HEK293 (cell line): ENCODE data around the gene IRF8.

Source experiments
- CTCF ChIA-PET: fragments of 350-600 bp; formaldehyde crosslinking; extraction: SDS; loops from one replicate; lab custom pipeline; 2021; ENCODE audit warnings: antibody characterized with exemption; lab: Yijun Ruan, JAX
- POLR2A ChIA-PET: fragments of 300-600 bp; formaldehyde crosslinking; extraction: SDS; loops from one replicate; lab custom pipeline; 2020; ENCODE audit warnings: antibody characterized with exemption, inconsistent platforms; lab: Yijun Ruan, JAX
- H3K27ac ChIP-seq: fragments of 200-500 bp; sonication (Bioruptor generic); 2 replicates; pipeline ENCODE4 v1.5.1; 2014; ENCODE audit warnings: low read depth, low read length, control low read depth, inconsistent platforms; ENCODE audit errors: extremely low read depth
- H3K36me3 ChIP-seq, 2 experiments: fragments of 200-500 bp in 1 of 2; sonication (Bioruptor generic) in 1 of 2; 1 replicate in 1 of 2; 2 replicates in 1 of 2; pipeline ENCODE4 v1.5.1; 2014 to 2017; ENCODE audit warnings: inconsistent platforms in 2 of 2, low read length in 2 of 2; ENCODE audit not compliant: control insufficient read depth in 2 of 2, insufficient read depth in 1 of 2
- H3K4me1 ChIP-seq: fragments of 200-500 bp; sonication (Bioruptor generic); 2 replicates; pipeline ENCODE4 v1.5.1; 2014; ENCODE audit warnings: mild to moderate bottlenecking, low read length, inconsistent platforms; ENCODE audit not compliant: control insufficient read depth, insufficient read depth
- H3K4me3 ChIP-seq: 2 replicates; pipeline ENCODE4 v1.5.1; 2011; ENCODE audit warnings: low read depth, mild to moderate bottlenecking, control low read depth, low read length, moderate library complexity
- H3K9me3 ChIP-seq: fragments of 200-500 bp; sonication (Bioruptor generic); 2 replicates; pipeline ENCODE4 v1.5.1; 2014; ENCODE audit warnings: low read depth, low read length, inconsistent platforms; ENCODE audit not compliant: control insufficient read depth, insufficient read depth
- GLI4 ChIP-seq: fragments of 450-650 bp; formaldehyde crosslinking; IDR thresholded peaks from 2 replicates; pipeline ENCODE4 v1.5.1; 2016; ENCODE audit warnings: missing biosample characterization, missing genetic modification characterization
- OSR2 ChIP-seq: fragments of 450-650 bp; formaldehyde crosslinking; IDR thresholded peaks from 2 replicates; pipeline ENCODE4 v1.5.1; 2016; ENCODE audit warnings: missing biosample characterization, missing genetic modification characterization
- ZBTB48 ChIP-seq: fragments of 450-650 bp; formaldehyde crosslinking; IDR thresholded peaks from 2 replicates; pipeline ENCODE4 v1.5.1; 2016; ENCODE audit warnings: missing biosample characterization, missing genetic modification characterization
- ZFHX2 ChIP-seq: fragments of 450-650 bp; formaldehyde crosslinking; conservative IDR thresholded peaks from 2 replicates; pipeline ENCODE4 v1.5.1; 2016; ENCODE audit warnings: missing biosample characterization, missing genetic modification characterization
- ZFP3 ChIP-seq: fragments of 450-650 bp; formaldehyde crosslinking; IDR thresholded peaks from 2 replicates; pipeline ENCODE4 v1.5.1; 2016; ENCODE audit warnings: low read depth, missing biosample characterization, missing genetic modification characterization
- ZFP37 ChIP-seq: fragments of 450-650 bp; formaldehyde crosslinking; IDR thresholded peaks from 2 replicates; pipeline ENCODE4 v1.5.1; 2016; ENCODE audit warnings: missing biosample characterization, missing genetic modification characterization
- ZFP69B ChIP-seq: fragments of 450-650 bp; formaldehyde crosslinking; IDR thresholded peaks from 2 replicates; pipeline ENCODE4 v1.5.1; 2016; ENCODE audit warnings: missing biosample characterization, missing genetic modification characterization
- ZIC2 ChIP-seq: fragments of 450-650 bp; formaldehyde crosslinking; IDR thresholded peaks from 2 replicates; pipeline ENCODE4 v1.5.1; 2016; ENCODE audit warnings: missing biosample characterization, missing genetic modification characterization
- ZNF138 ChIP-seq: fragments of 450-650 bp; formaldehyde crosslinking; IDR thresholded peaks from 2 replicates; pipeline ENCODE4 v1.5.1; 2016; ENCODE audit warnings: missing biosample characterization, missing genetic modification characterization, borderline replicate concordance
- ZNF146 ChIP-seq: fragments of 450-650 bp; formaldehyde crosslinking; IDR thresholded peaks from 2 replicates; pipeline ENCODE4 v1.5.1; 2016; ENCODE audit warnings: missing biosample characterization, missing genetic modification characterization
- ZNF2 ChIP-seq: fragments of 450-650 bp; formaldehyde crosslinking; IDR thresholded peaks from 2 replicates; pipeline ENCODE4 v1.5.1; 2016; ENCODE audit warnings: missing biosample characterization, missing genetic modification characterization
- ZNF302 ChIP-seq: fragments of 450-650 bp; formaldehyde crosslinking; IDR thresholded peaks from 2 replicates; pipeline ENCODE4 v1.5.1; 2016; ENCODE audit warnings: missing biosample characterization, missing genetic modification characterization, low read depth
- ZNF350 ChIP-seq: fragments of 450-650 bp; formaldehyde crosslinking; IDR thresholded peaks from 2 replicates; pipeline ENCODE4 v1.5.0; 2017; ENCODE audit warnings: missing biosample characterization, mild to moderate bottlenecking, missing genetic modification characterization
- ZNF354C ChIP-seq: fragments of 450-650 bp; formaldehyde crosslinking; IDR thresholded peaks from 2 replicates; pipeline ENCODE4 v1.5.1; 2016; ENCODE audit warnings: missing biosample characterization, missing genetic modification characterization, low read depth, borderline replicate concordance
- ZNF558 ChIP-seq: fragments of 450-650 bp; formaldehyde crosslinking; IDR thresholded peaks from 2 replicates; pipeline ENCODE4 v1.5.1; 2016; ENCODE audit warnings: missing biosample characterization, missing genetic modification characterization
- ZNF623 ChIP-seq: fragments of 450-650 bp; formaldehyde crosslinking; IDR thresholded peaks from 2 replicates; pipeline ENCODE4 v1.5.1; 2016; ENCODE audit warnings: missing biosample characterization, missing genetic modification characterization
- ZNF658 ChIP-seq: fragments of 450-650 bp; formaldehyde crosslinking; IDR thresholded peaks from 2 replicates; pipeline ENCODE4; 2016; ENCODE audit warnings: missing biosample characterization, missing genetic modification characterization
- ZNF677 ChIP-seq: fragments of 450-650 bp; IDR thresholded peaks from 2 replicates; pipeline ENCODE4 v1.5.0; 2018; ENCODE audit warnings: missing biosample characterization, mild to moderate bottlenecking, missing genetic modification characterization, moderate library complexity
- ZNF791 ChIP-seq: fragments of 450-650 bp; formaldehyde crosslinking; IDR thresholded peaks from 2 replicates; pipeline ENCODE4 v1.5.1; 2016; ENCODE audit warnings: missing biosample characterization, missing genetic modification characterization
- ZNF792 ChIP-seq: fragments of 450-650 bp; formaldehyde crosslinking; IDR thresholded peaks from 2 replicates; pipeline ENCODE4 v1.5.1; 2016; ENCODE audit warnings: missing biosample characterization, missing genetic modification characterization
- TF ChIP-seq, protein P1 (sequence below): fragments of 450-650 bp; formaldehyde crosslinking; IDR thresholded peaks from 2 replicates; pipeline ENCODE4 v1.5.1; 2016; ENCODE audit warnings: missing biosample characterization, missing genetic modification characterization
- TF ChIP-seq, protein P2 (sequence below): fragments of 450-650 bp; formaldehyde crosslinking; IDR thresholded peaks from 2 replicates; pipeline ENCODE4 v1.5.1; 2016; ENCODE audit warnings: missing biosample characterization, missing genetic modification characterization, borderline replicate concordance
- TF ChIP-seq, protein P3 (sequence below): fragments of 450-650 bp; formaldehyde crosslinking; IDR thresholded peaks from 2 replicates; pipeline ENCODE4 v1.5.1; 2017; ENCODE audit warnings: missing biosample characterization, mild to moderate bottlenecking, missing genetic modification characterization, moderate library complexity
- TF ChIP-seq, protein P4 (sequence below): fragments of 450-650 bp; formaldehyde crosslinking; IDR thresholded peaks from 2 replicates; pipeline ENCODE4 v1.5.1; 2016; ENCODE audit warnings: missing biosample characterization, missing genetic modification characterization

Gene IRF8

DNA sequence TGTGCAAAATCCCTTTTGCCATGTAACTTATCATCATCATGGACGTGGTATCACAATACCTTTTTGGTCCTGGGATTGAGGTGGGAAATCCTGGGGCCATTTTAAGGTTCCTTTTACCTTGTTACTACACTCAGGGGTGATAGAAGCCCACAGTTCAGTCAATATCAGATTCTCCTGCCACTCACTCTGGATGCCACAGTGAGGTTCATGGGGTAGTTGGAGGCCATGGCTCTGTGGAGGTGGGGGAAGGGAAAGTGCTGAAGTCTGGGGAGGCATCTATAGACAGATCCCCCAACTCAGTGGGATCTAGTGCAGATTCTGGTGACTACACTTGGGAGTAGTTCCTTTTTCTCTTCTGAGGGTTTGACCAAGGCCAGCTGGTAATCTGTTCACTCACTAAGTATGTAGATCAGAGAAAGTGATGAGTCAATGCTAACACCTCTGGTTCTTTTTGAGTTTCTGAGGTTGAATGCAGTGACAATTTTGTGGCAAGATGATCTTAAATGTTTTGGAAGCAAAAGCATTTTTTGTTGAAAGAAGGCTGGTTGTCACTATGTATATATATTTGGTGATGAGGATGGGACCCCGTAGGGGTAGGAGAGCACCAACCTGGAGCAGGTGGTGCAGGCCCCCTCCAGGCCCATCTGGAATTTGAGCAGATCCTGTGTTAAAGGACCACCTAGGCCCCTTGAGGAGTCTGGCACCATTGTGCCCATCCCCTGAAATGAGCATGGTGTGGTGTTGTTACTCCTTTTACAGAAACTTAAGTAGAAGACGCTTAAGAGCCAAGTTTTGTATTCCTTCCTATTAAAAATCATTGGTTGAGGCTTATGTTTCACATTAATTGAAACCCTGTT is 18.8 kb upstream of the IRF8 start:
- H3K4me1 ChIP-seq: no peaks in the 10 kb centered on the region
- ChIA-PET POLR2A (no interaction called here), CTCF (interaction anchor here (0.7 kb wide), 1 partner anchor 59 kb away, joined by 3 read pairs; no protein-coding TSS in a partner anchor)
- TF ChIP-seq ZNF2 (tag by site-specific recombination): no peak
- no peak for TF ChIP-seq ZFP3 (tag by site-specific recombination)
- no peak for TF ChIP-seq ZFHX2 (tag by site-specific recombination)
- no peak for TF ChIP-seq ZFP37 (tag by site-specific recombination)
- TF ChIP-seq ZNF677 (tag by site-specific recombination): no peak
- TF ChIP-seq ZNF138 (tag by site-specific recombination): no peak
- TF ChIP-seq ZNF791 (tag by site-specific recombination): no peak
- TF ChIP-seq, protein P1, sequence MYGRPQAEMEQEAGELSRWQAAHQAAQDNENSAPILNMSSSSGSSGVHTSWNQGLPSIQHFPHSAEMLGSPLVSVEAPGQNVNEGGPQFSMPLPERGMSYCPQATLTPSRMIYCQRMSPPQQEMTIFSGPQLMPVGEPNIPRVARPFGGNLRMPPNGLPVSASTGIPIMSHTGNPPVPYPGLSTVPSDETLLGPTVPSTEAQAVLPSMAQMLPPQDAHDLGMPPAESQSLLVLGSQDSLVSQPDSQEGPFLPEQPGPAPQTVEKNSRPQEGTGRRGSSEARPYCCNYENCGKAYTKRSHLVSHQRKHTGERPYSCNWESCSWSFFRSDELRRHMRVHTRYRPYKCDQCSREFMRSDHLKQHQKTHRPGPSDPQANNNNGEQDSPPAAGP (tag by site-specific recombination): no peak
- TF ChIP-seq ZBTB48 (tag by site-specific recombination): no peak
- TF ChIP-seq, protein P2, sequence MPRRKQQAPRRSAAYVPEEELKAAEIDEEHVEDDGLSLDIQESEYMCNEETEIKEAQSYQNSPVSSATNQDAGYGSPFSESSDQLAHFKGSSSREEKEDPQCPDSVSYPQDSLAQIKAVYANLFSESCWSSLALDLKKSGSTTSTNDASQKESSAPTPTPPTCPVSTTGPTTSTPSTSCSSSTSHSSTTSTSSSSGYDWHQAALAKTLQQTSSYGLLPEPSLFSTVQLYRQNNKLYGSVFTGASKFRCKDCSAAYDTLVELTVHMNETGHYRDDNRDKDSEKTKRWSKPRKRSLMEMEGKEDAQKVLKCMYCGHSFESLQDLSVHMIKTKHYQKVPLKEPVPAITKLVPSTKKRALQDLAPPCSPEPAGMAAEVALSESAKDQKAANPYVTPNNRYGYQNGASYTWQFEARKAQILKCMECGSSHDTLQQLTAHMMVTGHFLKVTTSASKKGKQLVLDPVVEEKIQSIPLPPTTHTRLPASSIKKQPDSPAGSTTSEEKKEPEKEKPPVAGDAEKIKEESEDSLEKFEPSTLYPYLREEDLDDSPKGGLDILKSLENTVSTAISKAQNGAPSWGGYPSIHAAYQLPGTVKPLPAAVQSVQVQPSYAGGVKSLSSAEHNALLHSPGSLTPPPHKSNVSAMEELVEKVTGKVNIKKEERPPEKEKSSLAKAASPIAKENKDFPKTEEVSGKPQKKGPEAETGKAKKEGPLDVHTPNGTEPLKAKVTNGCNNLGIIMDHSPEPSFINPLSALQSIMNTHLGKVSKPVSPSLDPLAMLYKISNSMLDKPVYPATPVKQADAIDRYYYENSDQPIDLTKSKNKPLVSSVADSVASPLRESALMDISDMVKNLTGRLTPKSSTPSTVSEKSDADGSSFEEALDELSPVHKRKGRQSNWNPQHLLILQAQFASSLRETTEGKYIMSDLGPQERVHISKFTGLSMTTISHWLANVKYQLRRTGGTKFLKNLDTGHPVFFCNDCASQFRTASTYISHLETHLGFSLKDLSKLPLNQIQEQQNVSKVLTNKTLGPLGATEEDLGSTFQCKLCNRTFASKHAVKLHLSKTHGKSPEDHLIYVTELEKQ: no peak
- no peak for TF ChIP-seq ZFP69B (tag by site-specific recombination)
- no peaks in the 10 kb centered on the region for H3K9me3 ChIP-seq
- no peaks in the 10 kb centered on the region for H3K36me3 ChIP-seq
- H3K4me3 ChIP-seq: no peak overlapping the region
- no peak overlapping the region for H3K27ac ChIP-seq

DNA sequence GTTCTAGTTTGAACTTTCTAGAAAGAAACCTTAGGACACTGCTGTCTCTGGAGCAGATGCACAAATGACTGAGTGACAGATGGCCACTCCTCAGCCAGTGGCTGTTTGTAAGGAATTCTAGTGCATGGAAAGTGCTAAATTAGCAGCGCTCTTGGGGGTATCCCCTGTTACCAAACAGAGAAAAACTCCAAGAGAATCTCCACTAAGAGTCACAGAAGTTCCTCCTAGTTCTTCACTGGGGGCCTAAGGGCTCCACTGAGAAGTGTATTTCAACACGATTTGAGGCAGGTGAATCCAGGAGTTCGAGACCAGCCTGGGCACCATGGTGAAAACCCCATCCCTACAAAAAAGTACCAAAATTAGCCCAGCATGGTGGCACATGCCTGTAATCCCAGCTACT is 18.1 kb upstream of the IRF8 start:
- no peaks in the 10 kb centered on the region for H3K4me1 ChIP-seq
- no peaks in the 10 kb centered on the region for H3K36me3 ChIP-seq
- CTCF ChIA-PET: no interaction called here
- H3K9me3 ChIP-seq: no peaks in the 10 kb centered on the region
- POLR2A ChIA-PET: no interaction called here
- H3K4me3 ChIP-seq: no peak overlapping the region
- H3K27ac ChIP-seq: no peak overlapping the region
- TF ChIP-seq GLI4 (tag by site-specific recombination) (no peak), ZNF558 (tag by site-specific recombination) (no peak), ZNF792 (tag by site-specific recombination) (no peak), ZFHX2 (tag by site-specific recombination) (no peak), ZNF302 (tag by site-specific recombination) (no peak), ZIC2 (tag by site-specific recombination) (no peak), ZNF658 (tag by site-specific recombination) (no peak), ZNF623 (tag by site-specific recombination) (no peak), OSR2 (tag by site-specific recombination) (no peak), ZNF354C (tag by site-specific recombination) (no peak), ZNF350 (tag by site-specific recombination) (no peak), ZNF146 (tag by site-specific recombination) (no peak)
- TF ChIP-seq, protein P2: no peak
- TF ChIP-seq, protein P3, sequence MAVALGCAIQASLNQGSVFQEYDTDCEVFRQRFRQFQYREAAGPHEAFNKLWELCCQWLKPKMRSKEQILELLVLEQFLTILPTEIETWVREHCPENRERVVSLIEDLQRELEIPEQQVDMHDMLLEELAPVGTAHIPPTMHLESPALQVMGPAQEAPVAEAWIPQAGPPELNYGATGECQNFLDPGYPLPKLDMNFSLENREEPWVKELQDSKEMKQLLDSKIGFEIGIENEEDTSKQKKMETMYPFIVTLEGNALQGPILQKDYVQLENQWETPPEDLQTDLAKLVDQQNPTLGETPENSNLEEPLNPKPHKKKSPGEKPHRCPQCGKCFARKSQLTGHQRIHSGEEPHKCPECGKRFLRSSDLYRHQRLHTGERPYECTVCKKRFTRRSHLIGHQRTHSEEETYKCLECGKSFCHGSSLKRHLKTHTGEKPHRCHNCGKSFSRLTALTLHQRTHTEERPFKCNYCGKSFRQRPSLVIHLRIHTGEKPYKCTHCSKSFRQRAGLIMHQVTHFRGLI (tag by site-specific recombination): no peak
- TF ChIP-seq, protein P4, sequence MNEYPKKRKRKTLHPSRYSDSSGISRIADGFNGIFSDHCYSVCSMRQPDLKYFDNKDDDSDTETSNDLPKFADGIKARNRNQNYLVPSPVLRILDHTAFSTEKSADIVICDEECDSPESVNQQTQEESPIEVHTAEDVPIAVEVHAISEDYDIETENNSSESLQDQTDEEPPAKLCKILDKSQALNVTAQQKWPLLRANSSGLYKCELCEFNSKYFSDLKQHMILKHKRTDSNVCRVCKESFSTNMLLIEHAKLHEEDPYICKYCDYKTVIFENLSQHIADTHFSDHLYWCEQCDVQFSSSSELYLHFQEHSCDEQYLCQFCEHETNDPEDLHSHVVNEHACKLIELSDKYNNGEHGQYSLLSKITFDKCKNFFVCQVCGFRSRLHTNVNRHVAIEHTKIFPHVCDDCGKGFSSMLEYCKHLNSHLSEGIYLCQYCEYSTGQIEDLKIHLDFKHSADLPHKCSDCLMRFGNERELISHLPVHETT (tag by site-specific recombination): no peak
